B cell (primary cell): ENCODE results near the gene BABAM2. TPM values are rescaled to one million over a fixed set of nuclear protein-coding genes. Genes with fewer than 3 reads are reported as not detected.

Source experiments
- ATAC-seq: fragments of 200-7000 bp; cut with Tn5 transposase; one replicate; pipeline ENCODE4 v1.10.0; 2021; ENCODE audit warnings: low read depth, mild to moderate bottlenecking, moderate number of reproducible peaks, moderate library complexity
- CTCF ChIA-PET: fragments of 350-600 bp; sonication (Branson Sonifier 250); formaldehyde crosslinking; loops from one replicate; lab custom pipeline; 2021; ENCODE audit warnings: antibody characterized with exemption, inconsistent platforms; lab: Charles Lee
- POLR2A ChIA-PET: fragments of 350-600 bp; sonication (Branson Sonifier 250); formaldehyde crosslinking; loops from one replicate; lab custom pipeline; 2021; ENCODE audit warnings: antibody characterized with exemption; lab: Charles Lee
- DNase-seq: peaks from one replicate; pipeline ENCODE4 v3.0.0; 2013
- H2AFZ ChIP-seq: 2 replicates; pipeline ENCODE4 v1.6.1; 2012; ENCODE audit warnings: mild to moderate bottlenecking, low read depth, low read length; ENCODE audit not compliant: insufficient read depth, poor library complexity, severe bottlenecking
- H3K27ac ChIP-seq, 2 donors: 1 replicate in 1 of 2; 2 replicates in 1 of 2; pipeline ENCODE4 v1.5.1; 2012 to 2013; ENCODE audit warnings: low read length in 2 of 2, mild to moderate bottlenecking in 2 of 2, moderate library complexity in 1 of 2
- H3K27me3 ChIP-seq, 4 experiments: fragments of 200-600 bp in 1 of 4; sonication (generic) in 1 of 4; replicated peaks in 1 of 4; 1 replicate in 2 of 4; 2 replicates in 2 of 4; pipeline versions ENCODE4 v1.6.1 to v1.7.0; 2013 to 2016; ENCODE audit warnings: low read length in 3 of 4, mild to moderate bottlenecking in 2 of 4, mixed read lengths in 1 of 4, moderate library complexity in 1 of 4; ENCODE audit not compliant: insufficient read depth in 4 of 4, control insufficient read depth in 3 of 4; ENCODE audit errors: control extremely low read depth in 1 of 4
- H3K36me3 ChIP-seq, 2 experiments: replicated peaks in 1 of 2; 1 replicate in 1 of 2; 2 replicates in 1 of 2; pipeline versions ENCODE4 v1.6.1 to v1.7.1; 2013; ENCODE audit warnings: low read length in 1 of 2; ENCODE audit not compliant: insufficient read depth in 2 of 2, control insufficient read depth in 1 of 2; ENCODE audit errors: control extremely low read depth in 1 of 2, extremely low read depth in 1 of 2
- H3K4me1 ChIP-seq, 2 donors: fragments of 200-600 bp in 1 of 2; sonication (generic) in 1 of 2; 1 replicate in 1 of 2; 2 replicates in 1 of 2; pipeline versions ENCODE4 v1.5.1 to v1.6.1; 2013 to 2017; ENCODE audit warnings: low read length in 2 of 2; ENCODE audit not compliant: control insufficient read depth in 2 of 2, insufficient read depth in 2 of 2
- H3K4me2 ChIP-seq: replicated peaks from 2 replicates; pipeline ENCODE3; 2012; ENCODE audit warnings: mild to moderate bottlenecking, low read depth, low read length; ENCODE audit not compliant: poor library complexity, severe bottlenecking
- H3K4me3 ChIP-seq, 5 experiments: fragments of 200-600 bp in 1 of 5; sonication (generic) in 1 of 5; 1 replicate in 3 of 5; 2 replicates in 2 of 5; pipeline versions ENCODE4 v1.5.1 to v1.7.0; 2011 to 2016; ENCODE audit warnings: low read length in 4 of 5, mild to moderate bottlenecking in 4 of 5, low read depth in 2 of 5, control low read depth in 1 of 5, moderate library complexity in 1 of 5; ENCODE audit not compliant: insufficient read depth in 1 of 5; ENCODE audit errors: control extremely low read depth in 1 of 5, extremely low read depth in 1 of 5
- H3K79me2 ChIP-seq: fragments of 200-600 bp; sonication (generic); one replicate; pipeline ENCODE4 v1.6.0; 2016; ENCODE audit warnings: low read length; ENCODE audit not compliant: control insufficient read depth, insufficient read depth
- H3K9ac ChIP-seq: fragments of 200-600 bp; sonication (generic); 2 replicates; pipeline ENCODE4 v1.6.1; 2017; ENCODE audit warnings: mild to moderate bottlenecking, low read length, moderate library complexity
- H3K9me3 ChIP-seq, 3 donors: one replicate each; pipeline versions ENCODE4 v1.6.1 to v1.7.1; 2013; ENCODE audit warnings: low read length in 2 of 3; ENCODE audit not compliant: control insufficient read depth in 2 of 3, insufficient read depth in 1 of 3; ENCODE audit errors: control extremely low read depth in 1 of 3
- H4K20me1 ChIP-seq: 2 replicates; pipeline ENCODE4 v1.6.0; 2012; ENCODE audit warnings: mild to moderate bottlenecking, low read length; ENCODE audit not compliant: insufficient read depth, control insufficient read depth, poor library complexity, severe bottlenecking
- H3K27ac Mint-ChIP-seq: one replicate; pipeline ENCODE4 v1.8.0; 2021; ENCODE audit warnings: mixed read lengths
- H3K27me3 Mint-ChIP-seq: one replicate; pipeline ENCODE4 v1.8.0; 2021; ENCODE audit warnings: mixed read lengths
- H3K4me1 Mint-ChIP-seq: one replicate; pipeline ENCODE4 v1.8.0; 2021; ENCODE audit warnings: mixed read lengths
- H3K4me3 Mint-ChIP-seq: one replicate; pipeline ENCODE4 v1.8.0; 2021; ENCODE audit warnings: mixed read lengths
- H3K9me3 Mint-ChIP-seq: one replicate; pipeline ENCODE4 v1.8.0; 2022; ENCODE audit warnings: mixed read lengths; ENCODE audit not compliant: insufficient read depth
- CTCF ChIP-seq: fragments of 200-600 bp; IDR thresholded peaks from one replicate; pipeline ENCODE4 v1.8.0; 2022; ENCODE audit warnings: antibody characterized with exemption, mild to moderate bottlenecking
- EZH2 ChIP-seq: IDR thresholded peaks from 2 replicates; pipeline ENCODE4 v1.6.1; 2012; ENCODE audit warnings: borderline replicate concordance, low read depth, mild to moderate bottlenecking, moderate library complexity, low read length; ENCODE audit not compliant: insufficient read depth, poor library complexity, severe bottlenecking
- WGBS: methylation state at CpG from one replicate; pipeline ENCODE4 v1.1.5; 2013; ENCODE audit warnings: missing lambda C conversion rate; ENCODE audit not compliant: insufficient coverage; 5-methylcytosine and 5-hydroxymethylcytosine counted together
- intact Hi-C: fragments of 100-400 bp; cut with micrococcal nuclease; formaldehyde crosslinking; loops from one replicate; pipeline ENCODE4 v1.10.0; 2022
- polyA plus RNA-seq: library from polyadenylated mRNA; depleted of rRNA; stranded (reverse); fragments of >200 nt; gene quantifications from 2 replicates; pipeline ENCODE4 v1.2.3, GENCODE V29; 2012
- total RNA-seq, 2 donors: library from RNA; stranded (reverse); fragments of 120-200 nt in 1 of 2; gene quantifications; 1 replicate in 1 of 2; 2 replicates in 1 of 2; pipeline versions ENCODE4 v1.2.3 to v1.2.4, GENCODE V29; 2013 to 2022

Gene BABAM2
- total and polyA plus RNA-seq, 2 donors (not counting 1 experiment from before 2014, with no cell fraction given): 22.3 to 69.6 TPM

DNA sequence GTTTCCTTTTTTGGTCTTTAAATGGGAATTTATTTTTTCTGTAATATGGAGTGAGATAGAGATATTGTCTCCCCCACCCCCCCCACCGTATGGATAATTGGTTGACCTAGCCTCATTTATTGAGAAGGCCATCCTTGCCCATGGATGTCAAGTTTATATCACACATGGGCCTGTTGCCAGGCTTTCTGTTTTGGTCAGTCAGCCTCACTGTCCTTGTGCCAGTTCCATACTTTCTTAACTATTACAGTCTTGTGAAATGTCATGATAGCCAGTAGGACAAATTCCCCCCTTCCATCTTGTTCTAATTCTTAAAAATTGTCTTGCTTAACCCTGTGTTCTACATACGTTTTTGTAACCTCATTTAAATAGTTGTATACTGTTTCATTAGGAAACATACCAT lies 12.5 kb downstream of the BABAM2 start:
- H3K4me2 ChIP-seq: no peak overlapping the region
- intact Hi-C loops: no loop called here
- TF ChIP-seq CTCF (no peak), EZH2 (no peak)
- peaks cover 18% of the 10 kb centered on the region for H3K4me1 Mint-ChIP-seq
- H2AFZ ChIP-seq: no peak overlapping the region
- H4K20me1 ChIP-seq: no peaks in the 10 kb centered on the region
- no peak overlapping the region for H3K4me3 Mint-ChIP-seq
- WGBS: no CpG with 5 or more reads among the region's 2 CpGs
- peaks cover 0 to 3% of the 10 kb centered on the region in 2 experiments for H3K36me3 ChIP-seq
- H3K79me2 ChIP-seq: peaks cover 32% of the 10 kb centered on the region
- CTCF ChIA-PET: no interaction called here
- H3K4me3 ChIP-seq: no peak overlapping the region
- DNase-seq: no peak
- no peak overlapping the region for H3K27ac Mint-ChIP-seq
- H3K27ac ChIP-seq: no peak overlapping the region
- no peak for ATAC-seq
- no peak overlapping the region for H3K9ac ChIP-seq
- H3K4me1 ChIP-seq: peaks cover 0 to 2% of the 10 kb centered on the region in 2 donors
- POLR2A ChIA-PET: no interaction called here
- no peaks in the 10 kb centered on the region for H3K9me3 ChIP-seq
- H3K27me3 Mint-ChIP-seq: no peaks in the 10 kb centered on the region
- H3K9me3 Mint-ChIP-seq: no peaks in the 10 kb centered on the region
- H3K27me3 ChIP-seq: no peaks in the 10 kb centered on the region

DNA sequence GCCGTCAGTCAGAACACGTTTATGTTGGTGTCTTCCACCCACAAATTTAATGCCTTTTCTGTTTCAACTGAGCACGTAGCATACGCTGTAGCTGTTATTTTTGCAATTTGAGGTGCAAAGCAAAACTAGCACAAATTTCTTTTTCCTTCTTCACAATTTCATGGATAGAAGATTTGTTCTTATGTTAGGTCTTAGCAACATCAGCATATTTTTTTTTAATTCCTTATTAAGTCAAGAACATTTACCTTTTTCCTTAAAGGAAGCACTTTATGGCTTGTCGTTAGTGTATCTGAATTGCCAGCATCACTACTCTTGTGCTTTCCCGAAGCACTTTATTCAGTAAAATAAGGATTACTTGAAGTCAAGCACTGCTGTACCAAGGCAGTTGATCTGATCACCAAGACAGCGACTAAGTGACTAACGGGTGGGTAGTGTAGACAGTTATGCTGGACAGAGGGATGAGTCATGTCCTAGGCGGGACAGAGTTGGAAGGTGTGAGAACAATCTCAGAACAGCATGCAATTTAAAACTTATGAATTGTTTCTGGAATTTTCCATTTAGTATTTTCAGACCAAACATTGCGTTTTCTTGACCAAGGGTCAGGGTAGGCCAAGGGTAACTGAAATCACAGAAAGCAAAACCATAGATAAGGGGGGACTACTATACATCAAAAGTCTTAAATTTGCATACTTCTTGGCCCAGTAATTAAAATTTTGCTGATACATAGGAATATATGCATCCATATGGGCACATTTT lies 13.3 kb downstream of the BABAM2 start:
- Histone ChIP-seq H2AFZ (no peak overlapping the region), H3K4me3 (no peak overlapping the region), H4K20me1 (no peaks in the 10 kb centered on the region), H3K79me2 (peaks cover 36% of the 10 kb centered on the region), H3K4me1 (no peaks in the 10 kb centered on the region), H3K9me3 (no peaks in the 10 kb centered on the region), H3K27me3 (no peaks in the 10 kb centered on the region), H3K4me2 (no peak overlapping the region), H3K36me3 (peaks cover 0 to 3% of the 10 kb centered on the region in 2 experiments), H3K27ac (no peak overlapping the region), H3K9ac (no peak overlapping the region)
- ATAC-seq: no peak
- H3K27ac Mint-ChIP-seq: no peak overlapping the region
- TF ChIP-seq EZH2: no peak
- no peaks in the 10 kb centered on the region for H3K27me3 Mint-ChIP-seq
- 100% methylated on average over 2 of the region's 10 CpGs for WGBS
- H3K4me3 Mint-ChIP-seq: no peak overlapping the region
- ChIA-PET POLR2A (no interaction called here), CTCF (interaction anchor here (0.5 kb wide), 1 partner anchor 865 kb away, joined by 3 read pairs; no protein-coding TSS in a partner anchor)
- no peak for DNase-seq
- intact Hi-C loops: no loop called here
- H3K4me1 Mint-ChIP-seq: peaks cover 12% of the 10 kb centered on the region
- H3K9me3 Mint-ChIP-seq: no peaks in the 10 kb centered on the region
